ENCODE results near the gene CLEC16A.

CLEC16A gene

DNA sequence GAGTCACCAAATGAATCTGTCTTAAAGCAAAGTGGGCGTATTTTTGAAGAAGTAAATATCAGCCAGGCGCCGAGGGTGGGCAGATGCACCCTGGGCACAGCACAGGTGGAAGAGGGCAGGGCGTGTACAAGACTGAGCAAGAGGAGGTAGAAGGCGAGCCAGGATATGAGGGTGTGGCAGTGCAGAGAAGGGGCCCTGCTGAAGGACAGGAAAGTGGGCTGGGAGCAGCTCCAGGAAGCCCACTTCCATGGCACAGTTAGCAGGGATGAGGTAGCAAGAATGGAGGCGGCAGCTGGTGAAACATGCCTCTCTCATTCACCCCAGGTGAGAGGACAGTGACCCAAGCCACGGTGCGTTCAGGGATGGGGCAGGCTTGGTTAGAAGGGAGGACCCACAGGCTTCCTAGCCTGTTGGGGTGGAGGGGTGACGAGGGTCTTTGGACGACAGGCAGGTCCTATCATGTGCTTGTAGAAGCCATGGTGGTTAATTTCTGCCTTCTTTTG, 149.3 kb downstream of the CLEC16A start:
- no peak overlapping the region for H3K4me3 ChIP-seq (ENCODE audit: low read depth, low read length)
- ChIA-PET CTCF (interaction anchor here (1.0 to 2.5 kb wide), 5 partner anchors 11 to 163 kb away, joined by 3 to 11 read pairs (median 4); partner anchors contain the start of gene SOCS1), POLR2A (no interaction called here)
- TF ChIP-seq, protein P1, sequence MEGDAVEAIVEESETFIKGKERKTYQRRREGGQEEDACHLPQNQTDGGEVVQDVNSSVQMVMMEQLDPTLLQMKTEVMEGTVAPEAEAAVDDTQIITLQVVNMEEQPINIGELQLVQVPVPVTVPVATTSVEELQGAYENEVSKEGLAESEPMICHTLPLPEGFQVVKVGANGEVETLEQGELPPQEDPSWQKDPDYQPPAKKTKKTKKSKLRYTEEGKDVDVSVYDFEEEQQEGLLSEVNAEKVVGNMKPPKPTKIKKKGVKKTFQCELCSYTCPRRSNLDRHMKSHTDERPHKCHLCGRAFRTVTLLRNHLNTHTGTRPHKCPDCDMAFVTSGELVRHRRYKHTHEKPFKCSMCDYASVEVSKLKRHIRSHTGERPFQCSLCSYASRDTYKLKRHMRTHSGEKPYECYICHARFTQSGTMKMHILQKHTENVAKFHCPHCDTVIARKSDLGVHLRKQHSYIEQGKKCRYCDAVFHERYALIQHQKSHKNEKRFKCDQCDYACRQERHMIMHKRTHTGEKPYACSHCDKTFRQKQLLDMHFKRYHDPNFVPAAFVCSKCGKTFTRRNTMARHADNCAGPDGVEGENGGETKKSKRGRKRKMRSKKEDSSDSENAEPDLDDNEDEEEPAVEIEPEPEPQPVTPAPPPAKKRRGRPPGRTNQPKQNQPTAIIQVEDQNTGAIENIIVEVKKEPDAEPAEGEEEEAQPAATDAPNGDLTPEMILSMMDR (IDR thresholded peaks at IDR 0.05; ENCODE audit: insufficient read depth, low read length, missing control alignments) = no peak
- DNase-seq (ENCODE audit: low read depth, low spot score) = no peak

DNA sequence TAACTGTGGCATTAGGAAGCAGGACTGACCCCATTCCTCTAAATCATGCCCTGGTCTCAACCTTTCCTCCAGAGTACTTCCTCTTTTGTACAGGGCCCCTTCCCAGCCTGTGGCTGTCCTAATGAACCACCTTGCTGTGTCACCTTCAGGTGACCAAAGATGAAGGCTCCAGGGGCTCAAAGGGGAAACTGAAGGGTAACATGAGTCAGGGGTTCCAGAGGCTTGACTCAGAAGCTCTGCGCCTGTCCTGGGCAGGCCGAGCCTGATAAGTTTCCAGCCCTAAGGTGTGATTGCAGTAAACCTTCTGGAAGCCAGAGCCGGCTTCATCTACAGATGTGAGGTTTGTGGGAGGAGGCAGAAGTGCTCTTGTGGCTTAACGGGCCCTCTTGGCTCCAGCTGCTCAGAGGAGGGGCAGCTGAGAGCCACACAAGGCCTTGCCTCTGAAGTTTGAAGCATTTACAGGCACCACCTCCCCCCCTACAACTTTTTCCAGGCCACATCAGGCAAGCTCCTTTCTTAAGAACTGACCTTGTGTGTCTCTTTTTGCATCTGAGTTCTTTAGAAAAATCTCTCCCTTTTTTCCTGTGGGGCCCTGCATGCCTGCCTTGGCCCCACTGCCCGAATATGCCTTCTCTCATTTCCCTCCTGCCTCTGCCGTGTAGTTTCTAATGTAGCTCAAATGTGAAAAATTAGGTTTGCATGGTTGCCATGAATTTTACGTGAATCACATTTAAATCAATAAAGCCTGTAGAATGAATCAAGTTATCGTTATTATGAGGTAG, 149.9 kb downstream of the CLEC16A start:
- no peak for DNase-seq (ENCODE audit: low read depth, low spot score)

GRCh38 chr16:11094857-11095565, 150.6 kb downstream of the CLEC16A start:
- no peak for DNase-seq (ENCODE audit: low read depth, low spot score)
- POLR2A ChIA-PET = no interaction called here
- CTCF ChIA-PET = interaction anchor here (0.5 to 2.5 kb wide), 6 partner anchors 9 to 162 kb away, joined by 3 to 11 read pairs (median 4); partner anchors contain the start of gene SOCS1
- no peak overlapping the region for H3K4me3 ChIP-seq (ENCODE audit: low read depth, low read length)
- TF ChIP-seq, protein P1 (IDR thresholded peaks at IDR 0.05; ENCODE audit: insufficient read depth, low read length, missing control alignments) = no peak

More for the DNA sequence above, 149.9 kb downstream of the CLEC16A start:
- no peak overlapping the region for H3K4me3 ChIP-seq (ENCODE audit: low read depth, low read length)
- POLR2A ChIA-PET = no interaction called here
- TF ChIP-seq, protein P1 (IDR thresholded peaks at IDR 0.05; ENCODE audit: insufficient read depth, low read length, missing control alignments) = no peak
- CTCF ChIA-PET = interaction anchor here (1.2 to 2.5 kb wide), 5 partner anchors 10 to 140 kb away, joined by 3 to 11 read pairs (median 3); no protein-coding TSS in a partner anchor

DNA sequence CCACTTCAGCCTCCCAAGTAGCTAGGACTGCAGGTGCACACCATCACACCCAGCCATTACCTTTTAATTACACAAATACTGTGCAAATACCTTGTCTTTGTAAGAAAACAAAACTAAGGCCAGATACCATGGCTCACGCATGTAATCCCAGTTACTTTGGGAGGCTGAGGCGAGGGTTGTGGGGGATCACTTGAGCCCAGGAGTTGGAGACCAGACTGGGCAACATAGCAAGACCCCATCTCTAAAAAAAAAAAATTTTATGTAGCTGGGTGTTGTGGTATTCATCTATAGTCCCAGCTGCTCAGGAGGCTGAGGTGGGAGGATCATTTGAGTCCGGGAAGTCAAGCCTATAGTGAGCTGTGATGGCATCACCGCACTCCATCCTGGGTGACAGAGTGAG, 151.6 kb downstream of the CLEC16A start:
- TF ChIP-seq, protein P1 (IDR thresholded peaks at IDR 0.05; ENCODE audit: insufficient read depth, low read length, missing control alignments) = no peak
- no peak overlapping the region for H3K4me3 ChIP-seq (ENCODE audit: low read depth, low read length)
- no peak for DNase-seq (ENCODE audit: low read depth, low spot score)
- ChIA-PET POLR2A (interaction anchor here (0.6 kb wide), 1 partner anchor 37 kb away, joined by 4 read pairs; no protein-coding TSS in a partner anchor), CTCF (interaction anchor here (0.5 to 2.5 kb wide), 3 partner anchors 8 to 161 kb away, joined by 3 to 11 read pairs (median 4); partner anchors contain the start of gene SOCS1)

DNA sequence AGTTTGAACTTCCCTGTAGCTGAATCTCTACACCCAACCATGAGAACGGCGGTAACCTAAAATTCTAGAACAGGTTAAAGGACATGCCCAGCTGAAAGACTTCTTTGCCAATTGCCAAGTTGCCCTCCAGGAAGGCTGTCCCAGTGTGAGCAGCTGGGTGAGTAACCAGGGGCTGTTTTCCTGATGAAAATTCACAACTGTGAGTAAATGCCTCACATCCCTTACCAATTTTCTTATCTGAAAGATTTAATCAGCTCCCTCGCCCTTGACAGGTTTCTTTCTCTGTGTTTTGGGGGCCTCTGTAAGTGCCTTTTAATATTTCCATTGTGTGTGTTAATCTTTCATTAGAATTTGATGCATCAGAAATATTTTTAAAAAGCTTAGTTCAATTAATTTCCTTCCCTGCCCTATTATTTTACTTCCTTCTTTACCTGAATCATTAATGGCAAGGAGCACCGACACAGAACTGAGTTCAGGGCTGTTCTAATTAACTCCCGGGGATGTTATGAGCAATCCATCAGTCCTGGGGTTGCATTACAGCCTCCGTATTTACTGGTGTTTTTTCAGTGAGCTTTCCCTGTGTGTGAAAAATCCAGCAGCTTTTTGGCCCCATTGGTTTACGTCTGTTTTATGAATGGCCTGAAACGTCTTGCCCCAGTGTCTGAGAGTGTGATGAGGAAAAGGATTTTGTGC, 152.9 kb downstream of the CLEC16A start:
- TF ChIP-seq, protein P1 (IDR thresholded peaks at IDR 0.05; ENCODE audit: insufficient read depth, low read length, missing control alignments) = no peak
- no peak for DNase-seq (ENCODE audit: low read depth, low spot score)
- ChIA-PET CTCF (interaction anchor here (1.0 to 1.6 kb wide), 3 partner anchors 14 to 158 kb away, joined by 3 read pairs; no protein-coding TSS in a partner anchor), POLR2A (interaction anchor here (0.6 kb wide), 1 partner anchor 34 kb away, joined by 3 read pairs; no protein-coding TSS in a partner anchor)
- H3K4me3 ChIP-seq (ENCODE audit: low read depth, low read length) = no peak overlapping the region
